Naive thymus-derived CD4-positive, alpha-beta T cell (primary cell): ENCODE results near the gene U2AF2. TPM values are rescaled to one million over a fixed set of nuclear protein-coding genes. Genes with fewer than 3 reads are reported as not detected.

ENCODE experiments used
- ATAC-seq: fragments of 150-1000 bp; cut with Tn5 transposase; 2 replicates; pipeline ENCODE4 v1.10.0; 2021; ENCODE audit warnings: mild to moderate bottlenecking, moderate library complexity
- CTCF ChIA-PET: fragments of 350-600 bp; sonication (Branson Sonifier 250); formaldehyde crosslinking; loops from one replicate; lab custom pipeline; 2021; ENCODE audit warnings: antibody characterized with exemption; lab: Charles Lee
- POLR2A ChIA-PET: fragments of 350-600 bp; sonication (Branson Sonifier 250); formaldehyde crosslinking; loops from one replicate; lab custom pipeline; 2021; ENCODE audit warnings: antibody characterized with exemption, inconsistent platforms; lab: Charles Lee
- DNase-seq, 9 donors: peaks; one replicate each; pipeline versions ENCODE4 v3.0.0 to v3.0.0-alpha.2; 2020 to 2022; ENCODE audit warnings: mixed read lengths in 1 of 9
- H3K27ac ChIP-seq: one replicate; pipeline ENCODE4 v1.7.0; 2013; ENCODE audit warnings: mild to moderate bottlenecking, low read depth, low read length, moderate library complexity
- H3K27me3 ChIP-seq, 2 donors: one replicate each; pipeline ENCODE4 v1.7.0; 2013; ENCODE audit warnings: low read length in 2 of 2, mild to moderate bottlenecking in 2 of 2, moderate library complexity in 2 of 2; ENCODE audit not compliant: control insufficient read depth in 2 of 2, insufficient read depth in 2 of 2
- H3K36me3 ChIP-seq, 3 experiments: 1 replicate in 2 of 3; 2 replicates in 1 of 3; pipeline ENCODE4 v1.7.0; 2013; ENCODE audit warnings: low read length in 3 of 3, mild to moderate bottlenecking in 3 of 3, moderate library complexity in 1 of 3; ENCODE audit not compliant: insufficient read depth in 3 of 3, control insufficient read depth in 2 of 3
- H3K4me1 ChIP-seq, 2 donors: one replicate each; pipeline ENCODE4 v1.7.0; 2013; ENCODE audit warnings: low read length in 2 of 2, mild to moderate bottlenecking in 2 of 2, moderate library complexity in 1 of 2; ENCODE audit not compliant: control insufficient read depth in 2 of 2, insufficient read depth in 2 of 2
- H3K4me3 ChIP-seq: 2 replicates; pipeline ENCODE4 v1.7.0; 2013; ENCODE audit warnings: mild to moderate bottlenecking, low read length
- H3K9me3 ChIP-seq, 3 experiments: 1 replicate in 2 of 3; 2 replicates in 1 of 3; pipeline ENCODE4 v1.7.0; 2013; ENCODE audit warnings: low read length in 3 of 3; ENCODE audit not compliant: control insufficient read depth in 2 of 3
- H3K27ac Mint-ChIP-seq, 9 donors: one replicate each; pipeline ENCODE4 v1.8.0; 2020 to 2022; ENCODE audit warnings: mixed read lengths in 9 of 9, mild to moderate bottlenecking in 8 of 9, moderate library complexity in 5 of 9, inconsistent platforms in 2 of 9
- H3K27me3 Mint-ChIP-seq, 5 donors: one replicate each; pipeline ENCODE4 v1.8.0; 2021 to 2022; ENCODE audit warnings: mixed read lengths in 5 of 5, mild to moderate bottlenecking in 1 of 5
- H3K36me3 Mint-ChIP-seq, 5 donors: one replicate each; pipeline ENCODE4 v1.8.0; 2020 to 2022; ENCODE audit warnings: mixed read lengths in 5 of 5, mild to moderate bottlenecking in 3 of 5, inconsistent platforms in 1 of 5
- H3K4me1 Mint-ChIP-seq, 7 donors: one replicate each; pipeline ENCODE4 v1.8.0; 2020 to 2022; ENCODE audit warnings: mixed read lengths in 7 of 7, mild to moderate bottlenecking in 3 of 7, inconsistent platforms in 1 of 7
- H3K4me3 Mint-ChIP-seq, 10 donors: one replicate each; pipeline ENCODE4 v1.8.0; 2020 to 2022; ENCODE audit warnings: mild to moderate bottlenecking in 10 of 10, mixed read lengths in 10 of 10, moderate library complexity in 6 of 10, inconsistent platforms in 2 of 10
- H3K9me3 Mint-ChIP-seq, 11 donors: one replicate each; pipeline ENCODE4 v1.8.0; 2020 to 2022; ENCODE audit warnings: mixed read lengths in 11 of 11, mild to moderate bottlenecking in 4 of 11, inconsistent platforms in 1 of 11, moderate library complexity in 1 of 11
- intact Hi-C, 2 donors: fragments of 100-400 bp; cut with micrococcal nuclease; formaldehyde crosslinking; loops; one replicate each; pipeline ENCODE4 v1.15.1; 2023
- polyA plus RNA-seq, 2 donors: library from polyadenylated mRNA; unstranded; fragments of 300-500 nt; fragmentation: Illumina TruSeq; gene quantifications; one replicate each; pipeline ENCODE4 v1.2.3, GENCODE V29; 2021
- total RNA-seq, 6 experiments: library from RNA in 5 of 6; stranded (reverse) in 5 of 6; gene quantifications; 1 replicate in 5 of 6; 2 replicates in 1 of 6; pipeline ENCODE4 v1.2.3 and lab custom pipeline; 2021 to 2026

U2AF2 gene
- total and polyA plus RNA-seq, 7 experiments from 2014 or later = 5.7 to 284 (median 256) TPM

GRCh38 chr19:55614711-55615542 lies 39.9 kb upstream of the U2AF2 start:
- ChIA-PET CTCF (no interaction called here), POLR2A (no interaction called here)
- Mint-ChIP-seq H3K27me3 (no peaks in the 10 kb centered on the region), H3K27ac (no peak overlapping the region), H3K4me1 (peaks cover 12 to 33% (median 27%) of the 10 kb centered on the region in 7 donors), H3K36me3 (peaks cover 0 to 13% (median 1%) of the 10 kb centered on the region in 5 donors), H3K4me3 (no peak overlapping the region), H3K9me3 (no peaks in the 10 kb centered on the region)
- ATAC-seq (no peak), DNase-seq (no peak)
- Histone ChIP-seq H3K4me1 (no peaks in the 10 kb centered on the region), H3K27me3 (no peaks in the 10 kb centered on the region), H3K9me3 (no peaks in the 10 kb centered on the region), H3K36me3 (peaks cover 0 to 48% (median 7%) of the 10 kb centered on the region in 3 experiments), H3K27ac (no peak overlapping the region), H3K4me3 (no peak overlapping the region)
- intact Hi-C loops = no loop called here

DNA sequence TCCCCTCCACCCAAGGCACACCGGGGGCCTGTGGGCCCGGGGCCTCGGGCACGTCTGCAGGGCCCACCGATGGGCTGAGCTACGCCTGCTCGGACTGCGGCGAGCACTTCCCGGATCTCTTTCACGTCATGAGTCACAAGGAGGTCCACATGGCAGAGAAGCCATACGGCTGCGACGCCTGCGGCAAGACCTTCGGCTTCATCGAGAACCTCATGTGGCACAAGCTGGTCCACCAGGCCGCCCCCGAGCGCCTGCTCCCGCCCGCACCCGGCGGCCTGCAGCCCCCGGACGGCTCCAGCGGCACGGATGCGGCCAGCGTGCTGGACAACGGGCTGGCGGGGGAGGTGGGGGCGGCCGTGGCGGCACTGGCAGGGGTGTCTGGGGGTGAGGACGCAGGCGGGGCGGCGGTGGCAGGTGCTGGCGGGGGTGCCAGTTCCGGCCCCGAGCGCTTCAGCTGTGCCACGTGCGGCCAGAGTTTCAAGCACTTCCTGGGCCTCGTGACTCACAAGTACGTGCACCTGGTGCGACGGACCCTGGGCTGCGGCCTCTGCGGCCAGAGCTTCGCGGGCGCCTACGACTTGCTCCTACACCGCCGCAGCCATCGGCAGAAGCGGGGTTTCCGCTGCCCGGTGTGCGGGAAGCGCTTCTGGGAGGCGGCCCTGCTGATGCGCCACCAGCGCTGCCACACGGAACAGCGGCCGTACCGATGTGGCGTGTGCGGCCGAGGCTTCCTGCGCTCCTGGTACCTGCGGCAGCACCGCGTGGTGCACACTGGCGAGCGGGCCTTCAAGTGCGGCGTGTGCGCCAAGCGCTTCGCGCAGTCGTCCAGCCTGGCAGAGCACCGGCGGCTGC lies 39.1 kb upstream of the U2AF2 start:
- Histone ChIP-seq H3K27me3 (no peaks in the 10 kb centered on the region), H3K27ac (no peak overlapping the region), H3K9me3 (no peaks in the 10 kb centered on the region), H3K4me3 (no peak overlapping the region), H3K4me1 (peaks cover 0 to 7% of the 10 kb centered on the region in 2 donors), H3K36me3 (peaks cover 0 to 42% (median 7%) of the 10 kb centered on the region in 3 experiments)
- POLR2A ChIA-PET = no interaction called here
- CTCF ChIA-PET = no interaction called here
- H3K9me3 Mint-ChIP-seq = no peaks in the 10 kb centered on the region
- intact Hi-C loops = no loop called here
- ATAC-seq (no peak), DNase-seq (no peak)
- H3K36me3 Mint-ChIP-seq = peaks cover 0 to 13% (median 8%) of the 10 kb centered on the region in 5 donors
- H3K4me3 Mint-ChIP-seq = no peak overlapping the region
- no peaks in the 10 kb centered on the region for H3K27me3 Mint-ChIP-seq
- no peak overlapping the region for H3K27ac Mint-ChIP-seq
- H3K4me1 Mint-ChIP-seq = peaks cover 13 to 35% (median 31%) of the 10 kb centered on the region in 7 donors

- peaks cover 0 to 43% (median 7%) of the 10 kb centered on the region in 3 experiments for H3K36me3 ChIP-seq
- ChIA-PET CTCF (no interaction called here), POLR2A (no interaction called here)
- intact Hi-C loops = no loop called here
- no peak for DNase-seq
- H3K36me3 Mint-ChIP-seq = peaks cover 0 to 13% (median 10%) of the 10 kb centered on the region in 5 donors
- no peak overlapping the region for H3K4me3 Mint-ChIP-seq
- peak overlapping the region in 1 of 9 donors; percentile 19 for H3K27ac Mint-ChIP-seq
- H3K4me1 Mint-ChIP-seq = peaks cover 10 to 35% (median 31%) of the 10 kb centered on the region in 7 donors
- H3K4me3 ChIP-seq = no peak overlapping the region
- no peaks in the 10 kb centered on the region for H3K9me3 ChIP-seq
- H3K9me3 Mint-ChIP-seq = no peaks in the 10 kb centered on the region
- peaks cover 0 to 14% of the 10 kb centered on the region in 2 donors for H3K4me1 ChIP-seq
- no peak overlapping the region for H3K27ac ChIP-seq
- ATAC-seq = no peak
- H3K27me3 ChIP-seq = no peaks in the 10 kb centered on the region
- H3K27me3 Mint-ChIP-seq = no peaks in the 10 kb centered on the region
These were observed 38.4 kb upstream of the U2AF2 start for GRCh38 chr19:55616395-55616875.

DNA sequence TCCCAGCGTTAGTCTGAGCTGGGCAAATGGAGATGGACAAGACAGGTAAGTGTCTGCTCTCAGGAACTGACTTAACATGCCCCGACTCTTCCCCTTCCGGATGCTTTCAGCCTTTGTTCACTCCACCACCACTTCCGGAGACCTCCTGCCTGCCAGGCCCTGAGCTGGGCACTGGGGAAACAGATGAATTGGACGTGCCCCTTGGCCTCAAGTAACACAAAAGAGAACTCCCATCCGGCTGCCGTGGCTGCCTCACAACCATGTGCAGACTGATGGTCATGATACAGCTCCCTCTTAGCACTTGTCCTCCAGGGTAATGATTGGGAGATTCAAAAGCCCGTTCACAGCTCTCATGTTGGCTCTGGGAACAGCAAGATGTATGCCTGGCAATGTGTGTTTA lies 37.4 kb upstream of the U2AF2 start:
- intact Hi-C loops = no loop called here
- Mint-ChIP-seq H3K36me3 (peaks cover 0 to 13% (median 10%) of the 10 kb centered on the region in 5 donors), H3K9me3 (no peaks in the 10 kb centered on the region), H3K27me3 (no peaks in the 10 kb centered on the region), H3K27ac (peak overlapping the region in 3 of 9 donors; percentile 25 to 49 (median 46)), H3K4me3 (no peak overlapping the region), H3K4me1 (peaks cover 10 to 27% (median 24%) of the 10 kb centered on the region in 7 donors)
- ChIA-PET CTCF (interaction anchor here (1.7 kb wide), 1 partner anchor 11 kb away, joined by 8 read pairs; the partner anchor contains the start of gene ZNF865), POLR2A (no interaction called here)
- Histone ChIP-seq H3K36me3 (peaks cover 0 to 45% (median 7%) of the 10 kb centered on the region in 3 experiments), H3K9me3 (no peaks in the 10 kb centered on the region), H3K27me3 (no peaks in the 10 kb centered on the region), H3K4me3 (no peak overlapping the region), H3K27ac (no peak overlapping the region), H3K4me1 (peaks cover 0 to 14% of the 10 kb centered on the region in 2 donors)
- ATAC-seq = no peak
- DNase-seq = no peak

DNA sequence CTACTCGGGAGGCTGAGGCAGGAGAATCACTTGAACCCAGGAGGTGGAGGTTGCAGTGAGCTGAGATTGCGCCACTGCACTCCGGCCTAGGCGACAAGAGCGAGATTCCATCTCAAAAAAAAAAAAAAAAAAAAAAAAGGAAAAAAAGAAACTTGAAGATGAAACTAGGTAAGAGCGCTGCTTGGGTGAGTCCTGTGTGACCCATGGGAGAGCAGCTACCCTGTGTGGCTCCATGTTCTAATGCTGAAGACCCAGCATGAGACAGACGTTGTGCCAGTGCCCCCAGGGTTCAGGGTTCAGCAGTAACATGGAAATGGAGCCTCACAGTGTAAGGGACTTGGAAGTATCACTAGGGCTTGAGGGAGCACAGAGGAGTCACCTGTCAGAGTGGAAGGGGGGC lies 36.4 kb upstream of the U2AF2 start:
- intact Hi-C loops = no loop called here
- H3K9me3 Mint-ChIP-seq = no peaks in the 10 kb centered on the region

GRCh38 chr19:55619286-55619685 lies 35.5 kb upstream of the U2AF2 start:
- POLR2A ChIA-PET = interaction anchor here (1.0 to 2.0 kb wide), 2 partner anchors 20 to 61 kb away, joined by 3 to 8 read pairs; partner anchors contain the start of gene FIZ1
- H3K4me3 ChIP-seq = no peak overlapping the region
- intact Hi-C loops = no loop called here
- H3K27me3 ChIP-seq = no peaks in the 10 kb centered on the region
- H3K4me1 ChIP-seq = peaks cover 0 to 21% of the 10 kb centered on the region in 2 donors
- no peak overlapping the region for H3K4me3 Mint-ChIP-seq
- no peak overlapping the region for H3K27ac ChIP-seq
- H3K9me3 ChIP-seq = no peaks in the 10 kb centered on the region
- H3K36me3 Mint-ChIP-seq = peaks cover 0 to 13% (median 10%) of the 10 kb centered on the region in 5 donors
- DNase-seq (no peak), ATAC-seq (no peak)
- H3K9me3 Mint-ChIP-seq = peaks cover 0 to 2% (median 0%) of the 10 kb centered on the region in 11 donors
- H3K36me3 ChIP-seq = peaks cover 0 to 34% (median 4%) of the 10 kb centered on the region in 3 experiments
- CTCF ChIA-PET = interaction anchor here (0.7 to 1.3 kb wide), 2 partner anchors 14 to 228 kb away, joined by 4 to 5 read pairs; partner anchors contain the start of gene ZNF865
- H3K27ac Mint-ChIP-seq = peak overlapping the region in 4 of 9 donors; percentile 28 to 70 (median 59)
- H3K27me3 Mint-ChIP-seq = no peaks in the 10 kb centered on the region
- peaks cover 13 to 36% (median 31%) of the 10 kb centered on the region in 7 donors for H3K4me1 Mint-ChIP-seq

More for the DNA sequence above, 36.4 kb upstream of the U2AF2 start:
- Mint-ChIP-seq H3K27ac (peak overlapping the region in 5 of 9 donors; percentile 25 to 86 (median 52)), H3K27me3 (no peaks in the 10 kb centered on the region), H3K36me3 (peaks cover 0 to 13% (median 10%) of the 10 kb centered on the region in 5 donors), H3K4me1 (peaks cover 8 to 28% (median 24%) of the 10 kb centered on the region in 7 donors), H3K4me3 (peak overlapping the region in 1 of 10 donors; percentile 43)
- ATAC-seq (no peak), DNase-seq (no peak)
- POLR2A ChIA-PET = interaction anchor here (0.6 to 1.0 kb wide), 3 partner anchors 8 to 61 kb away, joined by 3 read pairs; no protein-coding TSS in a partner anchor
- CTCF ChIA-PET = interaction anchor here (0.7 to 1.7 kb wide), 2 partner anchors 12 to 227 kb away, joined by 4 to 8 read pairs; partner anchors contain the start of gene ZNF865
- Histone ChIP-seq H3K27ac (no peak overlapping the region), H3K27me3 (no peaks in the 10 kb centered on the region), H3K9me3 (no peaks in the 10 kb centered on the region), H3K4me1 (peaks cover 0 to 15% of the 10 kb centered on the region in 2 donors), H3K36me3 (peaks cover 0 to 38% (median 4%) of the 10 kb centered on the region in 3 experiments), H3K4me3 (no peak overlapping the region)
